ENCODE data around the gene VMAC. TPM values are rescaled to one million over a fixed set of nuclear protein-coding genes. Genes with fewer than 3 reads are reported as not detected.

Gene VMAC
- total RNA-seq, 1 donor from 2014 or later: 13.3 TPM

GRCh38 chr19:5897189-5897969 lies 7.3 kb upstream of the VMAC start:
- H3K9me3 Mint-ChIP-seq: no peaks in the 10 kb centered on the region
- no peak overlapping the region for H3K4me3 Mint-ChIP-seq
- H3K36me3 Mint-ChIP-seq (ENCODE audit: low read depth): peaks cover 39% of the 10 kb centered on the region
- TF ChIP-seq CTCF (IDR thresholded peaks at IDR 0.05): no peak
- peaks cover 17% of the 10 kb centered on the region for H3K4me1 Mint-ChIP-seq
- ChIA-PET CTCF (no interaction called here), POLR2A (no interaction called here)
- H3K27ac Mint-ChIP-seq: no peak overlapping the region
- ATAC-seq (ENCODE audit: low read depth) (no peak), DNase-seq (no peak)
- intact Hi-C loops (cut with micrococcal nuclease): no loop called here
- H3K27me3 Mint-ChIP-seq: no peaks in the 10 kb centered on the region

- Mint-ChIP-seq H3K4me3 (peak overlapping the region; percentile 36), H3K4me1 (peaks cover 30% of the 10 kb centered on the region), H3K27me3 (no peaks in the 10 kb centered on the region), H3K9me3 (no peaks in the 10 kb centered on the region), H3K27ac (no peak overlapping the region), H3K36me3 (ENCODE audit: low read depth) (peaks cover 42% of the 10 kb centered on the region)
- CTCF ChIA-PET: no interaction called here
- ATAC-seq (ENCODE audit: low read depth) (no peak), DNase-seq (no peak)
- POLR2A ChIA-PET: no interaction called here
- no peak for TF ChIP-seq CTCF (IDR thresholded peaks at IDR 0.05)
- intact Hi-C loops (cut with micrococcal nuclease): loop anchor here (5.0 to 10.0 kb wide), 2 partner anchors 278 to 1635 kb away; partner anchors contain the start of genes PNPLA6, SAFB and SAFB2
Measured at GRCh38 chr19:5899728-5900526, 4.7 kb upstream of the VMAC start.

GRCh38 chr19:5900976-5901375 lies 3.7 kb upstream of the VMAC start:
- H3K27me3 Mint-ChIP-seq: no peaks in the 10 kb centered on the region
- no peaks in the 10 kb centered on the region for H3K9me3 Mint-ChIP-seq
- TF ChIP-seq CTCF (IDR thresholded peaks at IDR 0.05): no peak
- ATAC-seq (ENCODE audit: low read depth): no peak
- intact Hi-C loops (cut with micrococcal nuclease): loop anchor here (5.0 to 10.0 kb wide), 2 partner anchors 279 to 1634 kb away; partner anchors contain the start of genes PNPLA6, SAFB and SAFB2
- DNase-seq: no peak
- peaks cover 32% of the 10 kb centered on the region for H3K36me3 Mint-ChIP-seq (ENCODE audit: low read depth)
- peaks cover 32% of the 10 kb centered on the region for H3K4me1 Mint-ChIP-seq
- POLR2A ChIA-PET: no interaction called here
- no peak overlapping the region for H3K4me3 Mint-ChIP-seq
- no peak overlapping the region for H3K27ac Mint-ChIP-seq
- CTCF ChIA-PET: no interaction called here

- ATAC-seq (ENCODE audit: low read depth): no peak
- ChIA-PET CTCF (interaction anchor here (1.3 kb wide), 1 partner anchor 65 kb away, joined by 6 read pairs; no protein-coding TSS in a partner anchor), POLR2A (interaction anchor here (0.5 to 2.5 kb wide), 16 partner anchors 10 to 1838 kb away, joined by 3 to 34 read pairs (median 4); partner anchors contain the start of genes CATSPERD, FEM1A, KHSRP and LONP1)
- Mint-ChIP-seq H3K27me3 (no peaks in the 10 kb centered on the region), H3K36me3 (ENCODE audit: low read depth) (peaks cover 24% of the 10 kb centered on the region), H3K4me1 (peaks cover 39% of the 10 kb centered on the region), H3K9me3 (no peaks in the 10 kb centered on the region), H3K27ac (peak overlapping the region; percentile 98), H3K4me3 (peak overlapping the region; percentile 95)
- no peak for DNase-seq
- TF ChIP-seq CTCF (IDR thresholded peaks at IDR 0.05): no peak
- intact Hi-C loops (cut with micrococcal nuclease): loop anchor here (1.0 to 10.0 kb wide), 3 partner anchors 75 to 1632 kb away; partner anchors contain the start of genes PNPLA6, SAFB and SAFB2
Measured at GRCh38 chr19:5903056-5903623, 1.5 kb upstream of the VMAC start.

Measured in activated B cell treated with CpG ODN at 0.5 μM for 24 hours (primary cell).